IMR-90 (cell line): ENCODE results near the gene GAREM1. TPM values are rescaled to one million over a fixed set of nuclear protein-coding genes. Genes with fewer than 3 reads are reported as not detected.

Experiments
- ATAC-seq: fragments of 200-7000 bp; cut with Tn5 transposase; 2 replicates; pipeline ENCODE4 v1.9.1; 2020; ENCODE audit warnings: low read depth, mild to moderate bottlenecking, moderate library complexity
- BruUV-seq: library from RNA; stranded (reverse); fragments of 400-500 nt; replicated peaks from 2 replicates; lab custom pipeline; 2021; lab: Mats Ljungman, UMichigan
- CTCF ChIA-PET: fragments of 300-600 bp; formaldehyde crosslinking; extraction: SDS; loops from one replicate; lab custom pipeline; 2021; ENCODE audit warnings: antibody characterized with exemption; lab: Yijun Ruan, JAX
- POLR2A ChIA-PET: fragments of 300-600 bp; sonication (Branson Sonifier 250); formaldehyde crosslinking; loops from one replicate; lab custom pipeline; 2022; ENCODE audit warnings: antibody characterized with exemption; ENCODE audit not compliant: unreplicated experiment; lab: Charles Lee
- DNase-seq: peaks from one replicate; pipeline ENCODE4 v3.0.0; 2013
- H2AFZ ChIP-seq: replicated peaks from 2 replicates; pipeline ENCODE3; 2013; ENCODE audit warnings: low read length, mild to moderate bottlenecking; ENCODE audit not compliant: poor library complexity
- H2AK5ac ChIP-seq: 2 replicates; pipeline ENCODE4 v1.6.1; 2013; ENCODE audit warnings: low read depth, low read length, inconsistent platforms
- H2AK9ac ChIP-seq: replicated peaks from 2 replicates; pipeline ENCODE3; 2013; ENCODE audit warnings: mild to moderate bottlenecking, low read depth, low read length, moderate library complexity; ENCODE audit not compliant: poor library complexity
- H2BK120ac ChIP-seq: 2 replicates; pipeline ENCODE4 v1.6.1; 2013; ENCODE audit warnings: low read depth, low read length, inconsistent platforms
- H2BK15ac ChIP-seq: 3 replicates; pipeline ENCODE4 v1.6.1; 2013; ENCODE audit warnings: low read depth, low read length, inconsistent platforms
- H2BK20ac ChIP-seq: 2 replicates; pipeline ENCODE4 v1.6.1; 2013; ENCODE audit warnings: low read depth, mild to moderate bottlenecking, inconsistent platforms, low read length, moderate library complexity
- H2BK5ac ChIP-seq: 2 replicates; pipeline ENCODE4 v1.6.1; 2013; ENCODE audit warnings: mild to moderate bottlenecking, low read depth, low read length, inconsistent platforms; ENCODE audit not compliant: poor library complexity, severe bottlenecking
- H3K14ac ChIP-seq: replicated peaks from 2 replicates; pipeline ENCODE4 v1.6.1; 2013; ENCODE audit warnings: low read depth, low read length, inconsistent platforms
- H3K18ac ChIP-seq: 2 replicates; pipeline ENCODE4 v1.6.1; 2013; ENCODE audit warnings: low read depth, low read length, control low read depth
- H3K23ac ChIP-seq: 2 replicates; pipeline ENCODE4 v1.6.1; 2013; ENCODE audit warnings: low read depth, low read length, inconsistent platforms
- H3K27ac ChIP-seq: 2 replicates; pipeline ENCODE4 v1.5.1; 2013; ENCODE audit warnings: mild to moderate bottlenecking, control low read depth, low read length; ENCODE audit not compliant: insufficient read depth
- H3K27me3 ChIP-seq: 2 replicates; pipeline ENCODE4 v1.6.1; 2013; ENCODE audit warnings: low read length; ENCODE audit not compliant: control insufficient read depth, insufficient read depth
- H3K36me3 ChIP-seq: 2 replicates; pipeline ENCODE4 v1.6.1; 2013; ENCODE audit warnings: low read length, mixed read lengths; ENCODE audit not compliant: control insufficient read depth, insufficient read depth
- H3K4ac ChIP-seq: 2 replicates; pipeline ENCODE4 v1.6.1; 2013; ENCODE audit warnings: low read depth, low read length, inconsistent platforms
- H3K4me1 ChIP-seq: 2 replicates; pipeline ENCODE4 v1.6.1; 2013; ENCODE audit warnings: low read length, mixed read lengths; ENCODE audit not compliant: control insufficient read depth, insufficient read depth
- H3K4me2 ChIP-seq: 2 replicates; pipeline ENCODE4 v1.6.1; 2013; ENCODE audit warnings: low read depth, mild to moderate bottlenecking, control low read depth, low read length, moderate library complexity
- H3K4me3 ChIP-seq: 2 replicates; pipeline ENCODE4 v1.5.1; 2013; ENCODE audit warnings: low read depth, mild to moderate bottlenecking, control low read depth, low read length, moderate library complexity; ENCODE audit not compliant: insufficient read depth
- H3K56ac ChIP-seq: 2 replicates; pipeline ENCODE4 v1.6.1; 2013; ENCODE audit warnings: low read length, inconsistent platforms; ENCODE audit not compliant: insufficient read depth; ENCODE audit errors: extremely low read depth
- H3K79me1 ChIP-seq, 2 experiments: 2 replicates each; pipeline ENCODE4 v1.6.1; 2013; ENCODE audit warnings: low read length in 2 of 2, inconsistent platforms in 1 of 2, low read depth in 1 of 2
- H3K9ac ChIP-seq: 2 replicates; pipeline ENCODE4 v1.6.1; 2013; ENCODE audit warnings: low read depth, low read length, control low read depth
- H3K9me1 ChIP-seq: 2 replicates; pipeline ENCODE4 v1.6.1; 2013; ENCODE audit warnings: low read length, inconsistent platforms; ENCODE audit not compliant: insufficient read depth
- H3K9me3 ChIP-seq: 2 replicates; pipeline ENCODE4 v1.6.1; 2013; ENCODE audit warnings: low read length; ENCODE audit not compliant: control insufficient read depth, insufficient read depth
- H4K20me1 ChIP-seq: 2 replicates; pipeline ENCODE4 v1.6.1; 2013; ENCODE audit warnings: low read length, inconsistent platforms; ENCODE audit not compliant: insufficient read depth
- H4K5ac ChIP-seq: 2 replicates; pipeline ENCODE4 v1.6.1; 2013; ENCODE audit warnings: mild to moderate bottlenecking, low read depth, low read length, control low read depth
- H4K8ac ChIP-seq, 2 experiments: 2 replicates each; pipeline ENCODE4 v1.6.1; 2013; ENCODE audit warnings: low read depth in 2 of 2, low read length in 2 of 2, control low read depth in 1 of 2, inconsistent platforms in 1 of 2
- H4K91ac ChIP-seq: 2 replicates; pipeline ENCODE4 v1.6.1; 2013; ENCODE audit warnings: low read depth, low read length, inconsistent platforms; ENCODE audit not compliant: insufficient read depth
- BHLHE40 ChIP-seq: fragments of 150-350 bp; IDR thresholded peaks from 2 replicates; pipeline ENCODE4 v1.6.1; 2016; ENCODE audit warnings: mild to moderate bottlenecking, low read depth, low read length
- CHD1 ChIP-seq: IDR thresholded peaks from 2 replicates; pipeline ENCODE4 v1.6.1; 2012; ENCODE audit warnings: low read depth, low read length, improper control_type of control experiment
- MAFK ChIP-seq: IDR thresholded peaks from 2 replicates; pipeline ENCODE4 v1.6.1; 2012; ENCODE audit warnings: low read depth, low read length, improper control_type of control experiment
- MAZ ChIP-seq: IDR thresholded peaks from 2 replicates; pipeline ENCODE4 v1.6.1; 2012; ENCODE audit warnings: low read depth, mild to moderate bottlenecking, low read length, improper control_type of control experiment, moderate library complexity, borderline replicate concordance
- NFE2L2 ChIP-seq: fragments of 150-350 bp; IDR thresholded peaks from 2 replicates; pipeline ENCODE4 v1.6.1; 2016; ENCODE audit warnings: low read depth, mild to moderate bottlenecking, low read length
- POLR2A ChIP-seq: IDR thresholded peaks from 2 replicates; pipeline ENCODE4 v1.6.1; 2012; ENCODE audit warnings: mild to moderate bottlenecking, low read depth, low read length
- RAD21 ChIP-seq: IDR thresholded peaks from 2 replicates; pipeline ENCODE4 v1.6.1; 2012; ENCODE audit warnings: low read length, improper control_type of control experiment
- RCOR1 ChIP-seq: IDR thresholded peaks from 2 replicates; pipeline ENCODE4 v1.6.1; 2012; ENCODE audit warnings: mild to moderate bottlenecking, low read length, improper control_type of control experiment; ENCODE audit not compliant: insufficient replicate concordance
- RFX5 ChIP-seq: IDR thresholded peaks from 2 replicates; pipeline ENCODE4 v1.8.0; 2012; ENCODE audit warnings: low read depth, mild to moderate bottlenecking, low read length, moderate library complexity
- SMC3 ChIP-seq: fragments of 150-350 bp; IDR thresholded peaks from 2 replicates; pipeline ENCODE4 v1.6.1; 2016; ENCODE audit warnings: low read depth, mild to moderate bottlenecking, antibody characterized with exemption, low read length, moderate library complexity
- WGBS, 2 experiments: methylation state at CpG; one replicate each; pipeline versions ENCODE4 v1.1.5 to v1.1.7; 2013; ENCODE audit warnings: missing lambda C conversion rate in 2 of 2; ENCODE audit not compliant: insufficient read length in 1 of 2; ENCODE audit errors: extremely low coverage in 2 of 2; 5-methylcytosine and 5-hydroxymethylcytosine counted together
- dilution Hi-C: fragments of 300-500 bp; cut with HindIII; formaldehyde crosslinking; loops from one replicate; pipeline ENCODE4 v1.14.3; 2018; ENCODE audit warnings: low sequenced_read_pairs; ENCODE audit not compliant: unreplicated experiment
- in situ Hi-C: fragments of 300-500 bp; cut with MboI; formaldehyde crosslinking; loops from 3 replicates; pipeline ENCODE4 v1.14.3; 2019; ENCODE audit warnings: low sequenced_read_pairs, inconsistent platforms, mixed read lengths
- intact Hi-C: fragments of 100-400 bp; cut with micrococcal nuclease; formaldehyde crosslinking; loops from 2 replicates; pipeline ENCODE4 v1.10.0; 2022
- polyA plus RNA-seq, 3 experiments: library from polyadenylated mRNA; depleted of rRNA; stranded (reverse); fragments of >200 nt; gene quantifications; 2 replicates each; pipeline ENCODE4 v1.2.3, GENCODE V29; 2012; ENCODE audit warnings: low replicate concordance in 1 of 3
- total RNA-seq: library from RNA; depleted of rRNA; stranded (reverse); fragments of >200 nt; gene quantifications from 2 replicates; pipeline ENCODE4 v1.2.3, GENCODE V29; 2012
- TF ChIP-seq, protein P1 (sequence below): conservative IDR thresholded peaks from 2 replicates; pipeline ENCODE4 v1.5.1; 2012; ENCODE audit warnings: mild to moderate bottlenecking, low read depth, low read length, improper control_type of control experiment
- TF ChIP-seq, protein P2 (sequence below): fragments of 150-350 bp; IDR thresholded peaks from 2 replicates; pipeline ENCODE4 v1.6.1; 2017; ENCODE audit warnings: mild to moderate bottlenecking, antibody characterized with exemption, low read length, low read depth

Gene GAREM1
- total and polyA plus RNA-seq, 2 of the 4 experiments (the other 2 are of a cell fraction) = 1.4 to 2.3 TPM

DNA sequence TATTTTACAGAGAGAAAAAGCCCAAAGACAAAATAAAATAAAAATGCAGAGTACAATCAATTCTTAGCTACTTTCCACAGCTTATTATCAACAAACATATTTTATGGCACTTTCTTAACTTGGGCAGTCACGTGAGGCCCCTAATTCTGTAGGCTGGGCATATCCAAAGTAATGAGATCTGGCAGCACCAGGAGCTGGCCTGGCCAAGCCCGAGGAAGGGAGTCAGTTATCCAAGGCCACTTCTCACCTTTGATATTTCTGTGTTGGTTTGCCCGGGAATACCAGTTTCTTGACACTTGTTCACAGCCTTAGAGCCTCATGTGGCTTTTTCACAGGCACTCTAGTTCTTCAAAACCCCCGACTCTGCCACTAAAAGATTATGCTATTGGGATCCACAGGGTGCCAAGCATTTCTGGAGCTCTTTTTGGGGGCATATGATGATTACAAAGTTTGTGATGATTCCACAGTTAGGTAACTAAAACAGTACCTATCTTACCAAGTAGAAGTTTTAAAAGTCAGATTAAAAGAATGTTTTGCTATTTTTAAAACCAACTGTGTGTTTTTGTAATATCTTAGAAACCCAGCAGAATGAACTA is 190.4 kb downstream of the GAREM1 start:
- ATAC-seq = no peak
- CTCF ChIA-PET = interaction anchor here (1.3 to 3.8 kb wide), 5 partner anchors 8 to 269 kb away, joined by 3 to 23 read pairs (median 6); partner anchors contain the start of gene GAREM1

More for the DNA sequence above, 190.4 kb downstream of the GAREM1 start:
- Histone ChIP-seq H3K18ac (no peak overlapping the region), H3K36me3 (no peaks in the 10 kb centered on the region), H3K4me3 (no peak overlapping the region), H2AK5ac (no peak overlapping the region), H3K9me3 (no peaks in the 10 kb centered on the region), H3K56ac (no peak overlapping the region), H2BK5ac (no peak overlapping the region), H4K20me1 (no peaks in the 10 kb centered on the region), H3K9me1 (no peaks in the 10 kb centered on the region), H3K27me3 (no peaks in the 10 kb centered on the region), H3K27ac (no peak overlapping the region), H2BK20ac (no peak overlapping the region), H2BK120ac (no peak overlapping the region), H3K14ac (no peak overlapping the region), H2AK9ac (no peak overlapping the region), H3K4me1 (no peaks in the 10 kb centered on the region), H4K8ac (no peak overlapping the region), H2BK15ac (no peak overlapping the region), H4K91ac (no peak overlapping the region), H4K5ac (no peak overlapping the region), H3K4ac (no peak overlapping the region), H3K23ac (no peak overlapping the region), H3K4me2 (no peak overlapping the region), H2AFZ (no peak overlapping the region), H3K79me1 (no peaks in the 10 kb centered on the region), H3K9ac (no peak overlapping the region)
- no TSS peak for BruUV-seq
- TF ChIP-seq POLR2A = no peak
- TF ChIP-seq, protein P1, sequence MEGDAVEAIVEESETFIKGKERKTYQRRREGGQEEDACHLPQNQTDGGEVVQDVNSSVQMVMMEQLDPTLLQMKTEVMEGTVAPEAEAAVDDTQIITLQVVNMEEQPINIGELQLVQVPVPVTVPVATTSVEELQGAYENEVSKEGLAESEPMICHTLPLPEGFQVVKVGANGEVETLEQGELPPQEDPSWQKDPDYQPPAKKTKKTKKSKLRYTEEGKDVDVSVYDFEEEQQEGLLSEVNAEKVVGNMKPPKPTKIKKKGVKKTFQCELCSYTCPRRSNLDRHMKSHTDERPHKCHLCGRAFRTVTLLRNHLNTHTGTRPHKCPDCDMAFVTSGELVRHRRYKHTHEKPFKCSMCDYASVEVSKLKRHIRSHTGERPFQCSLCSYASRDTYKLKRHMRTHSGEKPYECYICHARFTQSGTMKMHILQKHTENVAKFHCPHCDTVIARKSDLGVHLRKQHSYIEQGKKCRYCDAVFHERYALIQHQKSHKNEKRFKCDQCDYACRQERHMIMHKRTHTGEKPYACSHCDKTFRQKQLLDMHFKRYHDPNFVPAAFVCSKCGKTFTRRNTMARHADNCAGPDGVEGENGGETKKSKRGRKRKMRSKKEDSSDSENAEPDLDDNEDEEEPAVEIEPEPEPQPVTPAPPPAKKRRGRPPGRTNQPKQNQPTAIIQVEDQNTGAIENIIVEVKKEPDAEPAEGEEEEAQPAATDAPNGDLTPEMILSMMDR = no peak
- TF ChIP-seq BHLHE40 = no peak
- no peak for TF ChIP-seq RFX5
- no peak for TF ChIP-seq RAD21
- TF ChIP-seq SMC3 = no peak
- TF ChIP-seq MAZ = no peak
- no peak for TF ChIP-seq RCOR1
- TF ChIP-seq, protein P2, sequence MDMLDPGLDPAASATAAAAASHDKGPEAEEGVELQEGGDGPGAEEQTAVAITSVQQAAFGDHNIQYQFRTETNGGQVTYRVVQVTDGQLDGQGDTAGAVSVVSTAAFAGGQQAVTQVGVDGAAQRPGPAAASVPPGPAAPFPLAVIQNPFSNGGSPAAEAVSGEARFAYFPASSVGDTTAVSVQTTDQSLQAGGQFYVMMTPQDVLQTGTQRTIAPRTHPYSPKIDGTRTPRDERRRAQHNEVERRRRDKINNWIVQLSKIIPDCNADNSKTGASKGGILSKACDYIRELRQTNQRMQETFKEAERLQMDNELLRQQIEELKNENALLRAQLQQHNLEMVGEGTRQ = no peak
- no peak for TF ChIP-seq NFE2L2
- TF ChIP-seq MAFK = no peak
- TF ChIP-seq CHD1 = no peak
- dilution Hi-C loops (loop anchor here (25.0 kb wide), 1 partner anchor 182 kb away; the partner anchor contains the start of gene GAREM1), intact Hi-C loops (no loop called here), in situ Hi-C loops (no loop called here)
- no peak for DNase-seq
- POLR2A ChIA-PET = no interaction called here
- WGBS, 2 experiments = 17% methylated on average over 1 of the region's 4 CpGs; no CpG with 5 or more reads in 1 of the 2 experiments
